Measurements from ENCODE around the gene IP6K1.

Gene IP6K1

GRCh38 chr3:49722896-49723295 is 63.4 kb downstream of the IP6K1 start:
- no peak for DNase-seq

GRCh38 chr3:49721896-49722781 is 64.2 kb downstream of the IP6K1 start:
- DNase-seq = no peak

GRCh38 chr3:49721596-49721895 is 64.8 kb downstream of the IP6K1 start:
- no peak for DNase-seq

- no peak for DNase-seq
Measured at GRCh38 chr3:49720855-49721595, 65.3 kb downstream of the IP6K1 start.

- peak; percentile 92 for DNase-seq
Measured at GRCh38 chr3:49719214-49719884, 67.0 kb downstream of the IP6K1 start, which contains the start of gene AMIGO3. Gene AMIGO3 (minus strand): TSS chr3:49719684. CDS start chr3:49719465, 219 bp downstream.

- DNase-seq = no peak
Measured at GRCh38 chr3:49718858-49719213, 67.5 kb downstream of the IP6K1 start.

- no peak for DNase-seq
Measured at GRCh38 chr3:49717959-49718857, 68.1 kb downstream of the IP6K1 start.

GRCh38 chr3:49717211-49717958 is 69.0 kb downstream of the IP6K1 start:
- no peak for DNase-seq

- DNase-seq = no peak
Measured at GRCh38 chr3:49716691-49717210, 69.6 kb downstream of the IP6K1 start.

- DNase-seq = no peak
Measured at GRCh38 chr3:49716169-49716568, 70.2 kb downstream of the IP6K1 start.

GRCh38 chr3:49715611-49716121 is 70.7 kb downstream of the IP6K1 start:
- no peak for DNase-seq

GRCh38 chr3:49714728-49715550 is 71.4 kb downstream of the IP6K1 start:
- DNase-seq = no peak

- no peak for DNase-seq
Measured at GRCh38 chr3:49713336-49714105, 72.8 kb downstream of the IP6K1 start.

GRCh38 chr3:49712631-49713317 is 73.6 kb downstream of the IP6K1 start:
- DNase-seq = no peak

- DNase-seq = no peak
Measured at GRCh38 chr3:49712166-49712565, 74.2 kb downstream of the IP6K1 start.

- DNase-seq = no peak
Measured at GRCh38 chr3:49711489-49711888, 74.9 kb downstream of the IP6K1 start.

GRCh38 chr3:49709852-49710251 is 76.5 kb downstream of the IP6K1 start:
- DNase-seq = no peak

GRCh38 chr3:49707113-49707480 is 79.2 kb downstream of the IP6K1 start:
- no peak for DNase-seq

- DNase-seq = no peak
Measured at GRCh38 chr3:49706456-49707112, 79.8 kb downstream of the IP6K1 start.

Data from fibroblast of upper back skin (primary cell).